PC-9 (cell line): ENCODE measurements around the gene TNIK. TPM values are rescaled to one million over a fixed set of nuclear protein-coding genes. Genes with fewer than 3 reads are reported as not detected.
"Not testable (repeated sequence)": the region's sequence is repeated elsewhere in the genome, so short reads cannot be mapped to it uniquely, and the experiment has no call there.

Source experiments
- BruUV-seq: library from RNA; stranded (reverse); fragments of 400-500 nt; replicated peaks from 2 replicates; lab custom pipeline; 2021; lab: Mats Ljungman, UMichigan
- CTCF ChIA-PET: fragments of 300-600 bp; sonication (Branson Sonifier 250); formaldehyde crosslinking; loops from one replicate; lab custom pipeline; 2022; ENCODE audit warnings: antibody characterized with exemption; lab: Charles Lee
- POLR2A ChIA-PET: fragments of 300-600 bp; sonication (Branson Sonifier 250); formaldehyde crosslinking; loops from one replicate; lab custom pipeline; 2022; ENCODE audit warnings: antibody characterized with exemption; ENCODE audit not compliant: unreplicated experiment; lab: Charles Lee
- DNase-seq, 2 experiments: peaks; one replicate each; pipeline versions ENCODE4 v3.0.0 to v3.0.0-alpha.2; 2015 to 2022; ENCODE audit warnings: mixed read lengths in 1 of 2
- H2AFZ ChIP-seq: fragments of 200-600 bp; sonication (generic); 2 replicates; pipeline ENCODE4 v1.8.1; 2017; ENCODE audit warnings: antibody characterized with exemption
- H3F3A ChIP-seq: fragments of 200-600 bp; sonication (generic); 2 replicates; pipeline ENCODE4 v1.8.1; 2017; ENCODE audit warnings: antibody characterized with exemption, mild to moderate bottlenecking, low read depth; ENCODE audit not compliant: insufficient read depth
- H3K27ac ChIP-seq: fragments of 200-600 bp; sonication (generic); 2 replicates; pipeline ENCODE4 v1.6.1; 2016; ENCODE audit warnings: mixed run types
- H3K27me3 ChIP-seq: fragments of 200-600 bp; sonication (generic); 2 replicates; pipeline ENCODE4 v1.6.1; 2016; ENCODE audit warnings: low read depth, mixed run types; ENCODE audit not compliant: insufficient read depth
- H3K36me3 ChIP-seq: fragments of 200-600 bp; sonication (generic); 2 replicates; pipeline ENCODE4 v1.6.1; 2016; ENCODE audit warnings: low read depth, mixed run types
- H3K4me1 ChIP-seq: fragments of 200-600 bp; sonication (generic); replicated peaks from 2 replicates; pipeline ENCODE4 v1.6.1; 2016; ENCODE audit warnings: mixed run types; ENCODE audit not compliant: insufficient read depth
- H3K4me2 ChIP-seq: fragments of 200-600 bp; sonication (generic); 2 replicates; pipeline ENCODE4 v1.6.1; 2017; ENCODE audit warnings: mixed run types
- H3K4me3 ChIP-seq: fragments of 200-600 bp; sonication (generic); 2 replicates; pipeline ENCODE4 v1.6.1; 2016; ENCODE audit warnings: mixed run types
- H3K79me2 ChIP-seq: fragments of 200-600 bp; sonication (generic); 2 replicates; pipeline ENCODE4 v1.6.1; 2017; ENCODE audit warnings: low read depth, mixed run types
- H3K9me2 ChIP-seq: fragments of 200-600 bp; sonication (generic); 2 replicates; pipeline ENCODE4 v1.8.1; 2017; ENCODE audit warnings: mild to moderate bottlenecking; ENCODE audit not compliant: insufficient read depth
- H3K9me3 ChIP-seq: fragments of 200-600 bp; sonication (generic); 2 replicates; pipeline ENCODE4 v1.8.1; 2016; ENCODE audit warnings: low read depth; ENCODE audit not compliant: insufficient read depth
- H4K20me1 ChIP-seq: fragments of 200-600 bp; sonication (generic); 2 replicates; pipeline ENCODE4 v1.8.1; 2017; ENCODE audit not compliant: insufficient read depth
- EZH2 ChIP-seq: fragments of 200-600 bp; sonication (generic); IDR thresholded peaks from 2 replicates; pipeline ENCODE4 v1.8.0; 2017; ENCODE audit warnings: antibody characterized with exemption, low read depth
- intact Hi-C: fragments of 100-400 bp; cut with micrococcal nuclease; formaldehyde crosslinking; loops from one replicate; pipeline ENCODE4 v1.10.0; 2022; ENCODE audit not compliant: unreplicated experiment
- total RNA-seq: library from RNA; stranded (reverse); gene quantifications from 2 replicates; pipeline ENCODE4 v1.2.3, GENCODE V29; 2021
- TF ChIP-seq, protein P1 (sequence below): fragments of 200-600 bp; sonication (generic); conservative IDR thresholded peaks from 2 replicates; pipeline ENCODE4 v1.6.1; 2017; ENCODE audit warnings: mixed run types, antibody characterized with exemption, mild to moderate bottlenecking, moderate library complexity

Gene TNIK
- total RNA-seq, 1 experiment from 2014 or later, result 30.7 TPM

DNA sequence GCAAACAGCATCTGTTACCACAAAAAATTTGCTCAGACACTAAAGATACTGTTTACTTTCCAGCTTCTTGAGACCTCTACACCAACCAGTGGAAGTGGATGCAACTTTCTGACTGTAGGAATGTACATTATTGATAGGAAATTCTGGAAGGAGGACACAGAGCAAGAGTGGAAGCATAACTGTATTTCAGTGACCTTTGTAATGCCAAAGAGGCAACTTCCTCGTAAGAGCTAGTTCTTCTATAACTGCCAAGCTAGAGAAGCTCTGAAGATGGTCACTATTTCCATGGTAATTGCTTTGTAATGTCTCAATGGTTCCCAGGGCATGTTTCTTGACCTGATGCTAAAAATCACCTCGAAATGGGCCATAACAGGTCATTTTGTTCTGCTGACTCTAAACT is 337.3 kb downstream of the TNIK start:
- POLR2A ChIA-PET, result no interaction called here
- intact Hi-C loops, result no loop called here
- CTCF ChIA-PET, result no interaction called here
- H3K27ac ChIP-seq, result no peak overlapping the region
- no peaks in the 10 kb centered on the region for H4K20me1 ChIP-seq
- BruUV-seq, result no TSS peak
- DNase-seq, result no peak
- no peak overlapping the region for H3K4me3 ChIP-seq
- no peaks in the 10 kb centered on the region for H3K79me2 ChIP-seq
- no peaks in the 10 kb centered on the region for H3K9me3 ChIP-seq
- H3K4me1 ChIP-seq, result no peaks in the 10 kb centered on the region
- H2AFZ ChIP-seq, result no peak overlapping the region
- peaks cover 20% of the 10 kb centered on the region for H3K36me3 ChIP-seq
- no peaks in the 10 kb centered on the region for H3K9me2 ChIP-seq
- TF ChIP-seq, protein P1, sequence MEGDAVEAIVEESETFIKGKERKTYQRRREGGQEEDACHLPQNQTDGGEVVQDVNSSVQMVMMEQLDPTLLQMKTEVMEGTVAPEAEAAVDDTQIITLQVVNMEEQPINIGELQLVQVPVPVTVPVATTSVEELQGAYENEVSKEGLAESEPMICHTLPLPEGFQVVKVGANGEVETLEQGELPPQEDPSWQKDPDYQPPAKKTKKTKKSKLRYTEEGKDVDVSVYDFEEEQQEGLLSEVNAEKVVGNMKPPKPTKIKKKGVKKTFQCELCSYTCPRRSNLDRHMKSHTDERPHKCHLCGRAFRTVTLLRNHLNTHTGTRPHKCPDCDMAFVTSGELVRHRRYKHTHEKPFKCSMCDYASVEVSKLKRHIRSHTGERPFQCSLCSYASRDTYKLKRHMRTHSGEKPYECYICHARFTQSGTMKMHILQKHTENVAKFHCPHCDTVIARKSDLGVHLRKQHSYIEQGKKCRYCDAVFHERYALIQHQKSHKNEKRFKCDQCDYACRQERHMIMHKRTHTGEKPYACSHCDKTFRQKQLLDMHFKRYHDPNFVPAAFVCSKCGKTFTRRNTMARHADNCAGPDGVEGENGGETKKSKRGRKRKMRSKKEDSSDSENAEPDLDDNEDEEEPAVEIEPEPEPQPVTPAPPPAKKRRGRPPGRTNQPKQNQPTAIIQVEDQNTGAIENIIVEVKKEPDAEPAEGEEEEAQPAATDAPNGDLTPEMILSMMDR, result no peak
- no peak for TF ChIP-seq EZH2
- no peaks in the 10 kb centered on the region for H3K27me3 ChIP-seq
- no peak overlapping the region for H3K4me2 ChIP-seq
- H3F3A ChIP-seq, result no peaks in the 10 kb centered on the region

DNA sequence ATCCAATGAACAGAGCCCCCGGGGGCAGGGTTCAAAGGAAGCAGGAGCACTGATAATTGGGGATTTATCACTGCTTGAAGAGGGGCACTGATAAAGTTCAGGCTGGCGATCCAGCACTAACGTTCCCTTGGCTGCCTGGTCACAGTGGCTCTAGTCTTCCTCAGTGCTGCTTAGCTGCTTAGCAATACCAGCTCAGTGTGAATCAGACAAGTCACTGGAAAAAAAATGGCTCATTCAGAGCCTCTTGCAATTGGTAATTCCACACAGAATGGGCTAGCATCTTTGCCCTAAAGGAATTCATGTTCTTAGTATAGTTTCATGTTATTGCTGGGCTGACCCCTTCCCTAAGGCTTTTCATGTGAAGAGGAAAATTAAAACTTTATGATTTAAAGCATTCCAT is 338.0 kb downstream of the TNIK start:
- H3K4me3 ChIP-seq, result no peak overlapping the region
- ChIA-PET POLR2A (interaction anchor here (0.7 kb wide), 1 partner anchor 680 kb away, joined by 3 read pairs; no protein-coding TSS in a partner anchor), CTCF (interaction anchor here (0.6 kb wide), 1 partner anchor 30 kb away, joined by 5 read pairs; no protein-coding TSS in a partner anchor)
- no peak for DNase-seq
- no TSS peak for BruUV-seq
- H3K9me3 ChIP-seq, result no peaks in the 10 kb centered on the region
- no peak overlapping the region for H3K4me2 ChIP-seq
- no peaks in the 10 kb centered on the region for H3K27me3 ChIP-seq
- no peak for TF ChIP-seq EZH2
- TF ChIP-seq, protein P1, result no peak
- H3K79me2 ChIP-seq, result no peaks in the 10 kb centered on the region
- no peak overlapping the region for H3K27ac ChIP-seq
- H3F3A ChIP-seq, result no peaks in the 10 kb centered on the region
- H3K4me1 ChIP-seq, result no peaks in the 10 kb centered on the region
- intact Hi-C loops, result no loop called here
- no peaks in the 10 kb centered on the region for H4K20me1 ChIP-seq
- H3K36me3 ChIP-seq, result peaks cover 20% of the 10 kb centered on the region
- no peaks in the 10 kb centered on the region for H3K9me2 ChIP-seq
- no peak overlapping the region for H2AFZ ChIP-seq

DNA sequence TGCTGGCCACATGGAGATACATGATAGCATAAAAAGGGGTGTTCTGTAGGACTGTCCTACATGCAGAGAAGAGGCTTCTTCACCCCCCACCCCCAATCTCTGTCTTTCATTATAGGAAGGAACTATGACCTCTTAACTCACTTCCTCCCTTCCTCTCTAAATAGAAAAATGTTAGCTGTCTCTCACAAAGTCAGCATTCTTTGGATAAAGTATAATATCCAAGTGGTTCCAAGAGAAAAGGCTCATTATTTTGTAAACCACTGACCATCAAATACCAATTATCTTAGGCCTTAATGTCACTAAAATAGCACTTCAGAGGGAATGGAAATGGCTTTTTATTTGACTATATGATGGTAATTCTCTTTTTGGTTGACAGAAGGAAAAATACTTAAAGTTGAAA is 338.4 kb downstream of the TNIK start:
- no peak for DNase-seq
- Histone ChIP-seq H3K27ac (no peak overlapping the region), H3K27me3 (no peaks in the 10 kb centered on the region), H3K36me3 (peaks cover 18% of the 10 kb centered on the region), H3K4me3 (no peak overlapping the region), H3K9me2 (no peaks in the 10 kb centered on the region), H3K4me2 (no peak overlapping the region), H3K79me2 (no peaks in the 10 kb centered on the region), H2AFZ (no peak overlapping the region), H3F3A (no peaks in the 10 kb centered on the region), H3K4me1 (no peaks in the 10 kb centered on the region), H4K20me1 (no peaks in the 10 kb centered on the region), H3K9me3 (no peaks in the 10 kb centered on the region)
- TF ChIP-seq, protein P1, result no peak
- no peak for TF ChIP-seq EZH2
- ChIA-PET POLR2A (interaction anchor here (0.7 kb wide), 1 partner anchor 680 kb away, joined by 3 read pairs; no protein-coding TSS in a partner anchor), CTCF (interaction anchor here (0.6 kb wide), 1 partner anchor 31 kb away, joined by 5 read pairs; no protein-coding TSS in a partner anchor)
- BruUV-seq, result no TSS peak
- intact Hi-C loops, result no loop called here

DNA sequence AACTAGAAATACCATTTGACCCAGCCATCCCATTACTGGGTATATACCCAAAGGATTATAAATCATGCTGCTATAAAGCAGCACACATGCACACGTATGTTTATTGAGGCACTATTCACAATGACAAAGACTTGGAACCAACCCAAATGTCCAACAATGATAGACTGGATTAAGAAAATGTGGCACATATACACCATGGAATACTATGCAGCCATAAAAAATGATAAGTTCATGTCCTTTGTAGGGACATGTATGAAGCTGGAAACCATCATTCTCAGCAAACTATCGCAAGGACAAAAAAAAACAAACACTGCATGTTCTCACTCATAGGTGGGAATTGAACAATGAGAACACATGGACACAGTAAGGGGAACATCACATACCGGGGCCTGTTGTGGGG is 340.8 kb downstream of the TNIK start:
- H3K4me3 ChIP-seq, intact Hi-C loops, DNase-seq, CTCF ChIA-PET, H3K4me1 ChIP-seq, H3F3A ChIP-seq, H3K9me3 ChIP-seq, H3K27ac ChIP-seq, H4K20me1 ChIP-seq, POLR2A ChIA-PET, BruUV-seq, H3K79me2 ChIP-seq, H3K4me2 ChIP-seq, H2AFZ ChIP-seq, H3K9me2 ChIP-seq, H3K27me3 ChIP-seq: not testable (repeated sequence)
- H3K36me3 ChIP-seq, result 0 out of 2 replicates have a peak, but pooled peaks cover 11% of the 10 kb centered on the region

DNA sequence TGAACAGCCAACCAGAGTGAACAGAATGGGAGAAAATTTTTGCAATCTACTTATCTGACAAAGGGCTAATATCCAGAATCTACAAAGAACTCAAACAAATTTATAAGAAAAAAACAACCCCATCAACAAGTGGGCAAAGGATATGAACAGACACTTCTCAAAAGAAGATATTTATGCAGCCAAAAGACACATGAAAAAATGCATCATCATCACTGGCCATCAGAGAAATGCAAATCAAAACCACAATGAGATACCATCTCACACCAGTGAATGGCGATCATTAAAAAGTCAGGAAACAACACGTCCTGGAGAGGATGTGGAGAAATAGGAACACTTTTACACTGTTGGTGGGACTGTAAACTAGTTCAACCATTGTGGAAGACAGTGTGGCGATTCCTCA is 341.2 kb downstream of the TNIK start:
- intact Hi-C loops, H3F3A ChIP-seq, H2AFZ ChIP-seq, H3K4me2 ChIP-seq, CTCF ChIA-PET, H3K4me1 ChIP-seq, H3K79me2 ChIP-seq, H4K20me1 ChIP-seq, H3K9me2 ChIP-seq, H3K27me3 ChIP-seq, POLR2A ChIA-PET, H3K4me3 ChIP-seq, BruUV-seq, H3K27ac ChIP-seq, DNase-seq, H3K36me3 ChIP-seq, H3K9me3 ChIP-seq: not testable (repeated sequence)
